GM12878 (cell line): Measurements from ENCODE around the gene FOXP1. TPM values are rescaled to one million over a fixed set of nuclear protein-coding genes. Genes with fewer than 3 reads are reported as not detected.

Experiments
- ATAC-seq: fragments of 200-7000 bp; cut with Tn5 transposase; 3 replicates; pipeline ENCODE4 v1.9.1; 2020; ENCODE audit warnings: mild to moderate bottlenecking, moderate library complexity
- BruUV-seq: library from RNA; stranded (reverse); fragments of 400-500 nt; replicated peaks from 2 replicates; lab custom pipeline; 2021; lab: Mats Ljungman, UMichigan
- CTCF ChIA-PET: fragments of 300-600 bp; sonication (Branson Sonifier 250); formaldehyde crosslinking; extraction: SDS; loops from one replicate; lab custom pipeline; 2021; ENCODE audit warnings: inconsistent platforms; lab: Yijun Ruan, JAX
- POLR2A ChIA-PET: fragments of 350-600 bp; formaldehyde crosslinking; extraction: SDS; loops from one replicate; lab custom pipeline; 2021; ENCODE audit warnings: inconsistent platforms; lab: Charles Lee
- RAD21 ChIA-PET: fragments of 300-600 bp; sonication (Branson Sonifier 250); formaldehyde crosslinking; loops from one replicate; lab custom pipeline; 2023; ENCODE audit warnings: antibody characterized with exemption; ENCODE audit not compliant: unreplicated experiment; lab: Charles Lee
- SMC1A ChIA-PET: fragments of 300-600 bp; sonication (Branson Sonifier 250); formaldehyde crosslinking; loops from one replicate; lab custom pipeline; 2023; ENCODE audit not compliant: unreplicated experiment, uncharacterized antibody; lab: Charles Lee
- DNase-seq: peaks from one replicate; pipeline ENCODE4 v3.0.0-alpha.2; 2011; ENCODE audit warnings: low read depth, low spot score
- FAIRE-seq: peaks from 3 replicates; lab custom pipeline; 2011; peaks lifted over from hg19 to GRCh38; lab: Jason Lieb, UNC
- H2AFZ ChIP-seq: 2 replicates; pipeline ENCODE4 v1.6.0; 2011; ENCODE audit warnings: low read depth, low read length, control low read depth; ENCODE audit not compliant: control insufficient read depth
- H3K27ac ChIP-seq: 2 replicates; pipeline ENCODE4 v1.5.1; 2011; ENCODE audit warnings: control low read depth; ENCODE audit not compliant: control insufficient read depth, insufficient read depth
- H3K27me3 ChIP-seq, 2 experiments: replicated peaks in 1 of 2; 2 replicates each; pipeline versions ENCODE4 v1.6.0 to v1.6.1; 2011; ENCODE audit warnings: low read length in 1 of 2; ENCODE audit not compliant: control insufficient read depth in 2 of 2, insufficient read depth in 2 of 2
- H3K36me3 ChIP-seq, 2 experiments: 2 replicates each; pipeline ENCODE4 v1.5.1; 2011; ENCODE audit warnings: low read length in 1 of 2; ENCODE audit not compliant: control insufficient read depth in 2 of 2, insufficient read depth in 2 of 2
- H3K4me1 ChIP-seq: 2 replicates; pipeline ENCODE4 v1.6.1; 2011; ENCODE audit warnings: mild to moderate bottlenecking, low read length, moderate library complexity, mixed read lengths; ENCODE audit not compliant: control insufficient read depth, insufficient read depth
- H3K4me2 ChIP-seq: 2 replicates; pipeline ENCODE4 v1.6.0; 2011; ENCODE audit warnings: control low read depth; ENCODE audit not compliant: control insufficient read depth, insufficient read depth
- H3K4me3 ChIP-seq: fragments of 200-600 bp; sonication (generic); 2 replicates; pipeline ENCODE4 v1.5.1; 2016
- H3K79me2 ChIP-seq: 2 replicates; pipeline ENCODE4 v1.6.0; 2011; ENCODE audit warnings: low read length; ENCODE audit not compliant: control insufficient read depth, insufficient read depth
- H3K9ac ChIP-seq: 2 replicates; pipeline ENCODE4 v1.8.0; 2011; ENCODE audit warnings: low read length, control low read depth, mixed read lengths; ENCODE audit not compliant: control insufficient read depth, insufficient read depth
- H3K9me3 ChIP-seq: replicated peaks from 3 replicates; pipeline ENCODE4 v1.5.1; 2011; ENCODE audit warnings: mild to moderate bottlenecking, low read length; ENCODE audit not compliant: control insufficient read depth, insufficient read depth
- H4K20me1 ChIP-seq: 2 replicates; pipeline ENCODE4 v1.6.0; 2011; ENCODE audit not compliant: control insufficient read depth, insufficient read depth
- BCL11A ChIP-seq: IDR thresholded peaks from 2 replicates; pipeline ENCODE4 v1.6.1; 2011; ENCODE audit warnings: low read depth, low read length
- CHD1 ChIP-seq: IDR thresholded peaks from 2 replicates; pipeline ENCODE4 v1.6.1; 2012; ENCODE audit warnings: low read depth, low read length, improper control_type of control experiment
- CHD2 ChIP-seq: IDR thresholded peaks from 2 replicates; pipeline ENCODE4 v1.6.1; 2011; ENCODE audit warnings: low read depth, low read length, improper control_type of control experiment, borderline replicate concordance
- ESRRA ChIP-seq: IDR thresholded peaks from 2 replicates; pipeline ENCODE4 v1.6.1; 2012; ENCODE audit warnings: mild to moderate bottlenecking, low read length, improper control_type of control experiment
- FOXK2 ChIP-seq: fragments of 450-650 bp; IDR thresholded peaks from 2 replicates; pipeline ENCODE4 v1.6.1; 2017; ENCODE audit warnings: mild to moderate bottlenecking, moderate library complexity
- HDGF ChIP-seq: fragments of 450-650 bp; IDR thresholded peaks from 2 replicates; pipeline ENCODE4 v1.6.1; 2016; ENCODE audit warnings: antibody characterized with exemption
- MEF2B ChIP-seq: fragments of 450-650 bp; IDR thresholded peaks from 2 replicates; pipeline ENCODE4 v1.6.1; 2018; ENCODE audit warnings: mild to moderate bottlenecking, moderate library complexity; ENCODE audit not compliant: partially characterized antibody, poor library complexity, severe bottlenecking
- MTA2 ChIP-seq: fragments of 450-650 bp; IDR thresholded peaks from 2 replicates; pipeline ENCODE4 v1.6.1; 2016; ENCODE audit warnings: low read depth, mild to moderate bottlenecking, moderate library complexity
- MYC ChIP-seq: IDR thresholded peaks from 2 replicates; pipeline ENCODE4 v1.6.1; 2011; ENCODE audit warnings: mild to moderate bottlenecking, low read length, moderate library complexity, inconsistent platforms; ENCODE audit not compliant: insufficient read depth, insufficient replicate concordance, insufficient read length, severe bottlenecking
- NFIC ChIP-seq: IDR thresholded peaks from 2 replicates; pipeline ENCODE4 v1.6.1; 2012; ENCODE audit warnings: low read depth, mild to moderate bottlenecking, inconsistent platforms, low read length, moderate library complexity
- RAD21 ChIP-seq: IDR thresholded peaks from 2 replicates; pipeline ENCODE4 v1.6.1; 2011; ENCODE audit warnings: mild to moderate bottlenecking, low read depth, low read length, moderate library complexity; ENCODE audit not compliant: insufficient read depth
- RB1 ChIP-seq: fragments of 450-650 bp; formaldehyde crosslinking; IDR thresholded peaks from 2 replicates; pipeline ENCODE4 v1.6.1; 2017; ENCODE audit warnings: mild to moderate bottlenecking, borderline replicate concordance
- RBBP5 ChIP-seq: fragments of 200-600 bp; sonication (generic); conservative IDR thresholded peaks from 2 replicates; pipeline ENCODE4 v1.6.1; 2016
- RCOR1 ChIP-seq: conservative IDR thresholded peaks from 2 replicates; pipeline ENCODE4 v1.6.1; 2012; ENCODE audit warnings: low read depth, low read length, improper control_type of control experiment
- SMARCA5 ChIP-seq: fragments of 450-650 bp; IDR thresholded peaks from 2 replicates; pipeline ENCODE4 v1.6.1; 2017; ENCODE audit warnings: mild to moderate bottlenecking
- TCF3 ChIP-seq: IDR thresholded peaks from 2 replicates; pipeline ENCODE4 v1.6.1; 2012; ENCODE audit warnings: low read depth, mild to moderate bottlenecking, low read length, borderline replicate concordance; ENCODE audit not compliant: insufficient read depth
- USF1 ChIP-seq: IDR thresholded peaks from 2 replicates; pipeline ENCODE4 v1.6.1; 2011; ENCODE audit warnings: borderline replicate concordance, low read depth, mild to moderate bottlenecking, moderate library complexity, mixed read lengths, low read length; ENCODE audit not compliant: insufficient read depth; ENCODE audit errors: extremely low read length
- ZNF207 ChIP-seq: fragments of 450-650 bp; IDR thresholded peaks from 2 replicates; pipeline ENCODE4 v1.6.1; 2014; ENCODE audit warnings: antibody characterized with exemption, mild to moderate bottlenecking, borderline replicate concordance
- WGBS: methylation state at CpG from one replicate; pipeline ENCODE4 v1.1.6; 2016; ENCODE audit warnings: low lambda C conversion rate; ENCODE audit not compliant: insufficient replicate concordance, insufficient coverage; ENCODE audit errors: missing lambda C conversion rate; 5-methylcytosine and 5-hydroxymethylcytosine counted together
- in situ Hi-C: fragments of 300-500 bp; cut with MboI; formaldehyde crosslinking; loops from 9 replicates; pipeline ENCODE4 v1.14.3; 2018; ENCODE audit warnings: mixed read lengths
- intact Hi-C: fragments of 100-400 bp; cut with micrococcal nuclease; formaldehyde crosslinking; loops from one replicate; pipeline ENCODE4 v1.14.2; 2022; ENCODE audit not compliant: unreplicated experiment
- polyA plus RNA-seq, 11 experiments: library from polyadenylated mRNA; depleted of rRNA in 4 of 11; unstranded in 6 of 11; stranded (reverse) in 5 of 11; fragments of >200 nt; fragmentation: Nextera tagmentation in 4 of 11; fragmentation: Illumina TruSeq in 1 of 11; extraction: Ambion mirVana in 4 of 11; extraction: Trizol in 1 of 11; gene quantifications; 1 replicate in 1 of 11; 2 replicates in 10 of 11; pipeline versions ENCODE4 v1.2.1 to v1.2.3, GENCODE V29; 2011 to 2016; ENCODE audit warnings: inconsistent platforms in 2 of 11, missing spikeins in 2 of 11, low read depth in 1 of 11
- total RNA-seq, 4 experiments: library from RNA; depleted of rRNA in 3 of 4; stranded (reverse); fragments of >200 nt in 3 of 4; fragmentation: Illumina TruSeq in 1 of 4; extraction: Trizol in 1 of 4; gene quantifications; 2 replicates each; pipeline versions ENCODE4 v1.2.1 to v1.2.3, GENCODE V29; 2013 to 2021

Gene FOXP1
- total and polyA plus RNA-seq, 10 of the 15 experiments (the other 5 are each of a cell fraction or from before 2014, with no cell fraction given), result 0.05 to 1.6 (median 0.20) TPM; not detected in 1

GRCh38 chr3:71566776-71567175 is 16.8 kb downstream of the FOXP1 start:
- Histone ChIP-seq H3K79me2 (no peaks in the 10 kb centered on the region), H3K27ac (no peak overlapping the region), H4K20me1 (no peaks in the 10 kb centered on the region), H3K27me3 (no peaks in the 10 kb centered on the region; a peak in 1 of 4 replicates), H3K4me1 (peaks cover 14% of the 10 kb centered on the region), H3K4me2 (no peak overlapping the region), H3K9me3 (no peaks in the 10 kb centered on the region), H3K9ac (no peak overlapping the region), H3K36me3 (no peaks in the 10 kb centered on the region), H3K4me3 (no peak overlapping the region), H2AFZ (no peak overlapping the region)
- BruUV-seq, result no TSS peak
- intact Hi-C loops (no loop called here), in situ Hi-C loops (no loop called here)
- FAIRE-seq (no peak), DNase-seq (no peak), ATAC-seq (no peak)
- SMC1A ChIA-PET, result no interaction called here
- RAD21 ChIA-PET, result no interaction called here
- CTCF ChIA-PET, result no interaction called here
- TF ChIP-seq RCOR1 (no peak), MYC (no peak), FOXK2 (no peak)
- POLR2A ChIA-PET, result no interaction called here

- 86% methylated on average over 8 of the region's 8 CpGs for WGBS
- Histone ChIP-seq H2AFZ (no peak overlapping the region), H3K79me2 (no peaks in the 10 kb centered on the region), H3K27me3 (no peaks in the 10 kb centered on the region; a peak in 1 of 4 replicates), H4K20me1 (no peaks in the 10 kb centered on the region)
- no peak for DNase-seq
- no TSS peak for BruUV-seq
- TF ChIP-seq TCF3, result no peak
- TF ChIP-seq RAD21, result no peak
- TF ChIP-seq CHD1, result no peak
- no peak for TF ChIP-seq SMARCA5
- no peak for TF ChIP-seq RBBP5
- no peak for TF ChIP-seq ESRRA
- TF ChIP-seq HDGF, result no peak
- no peak for TF ChIP-seq BCL11A
- TF ChIP-seq RB1, result no peak
- no peak for TF ChIP-seq MTA2
- TF ChIP-seq MYC, result no peak
- TF ChIP-seq USF1, result no peak
- no peak for TF ChIP-seq NFIC
- TF ChIP-seq ZNF207, result no peak
- TF ChIP-seq MEF2B, result no peak
- no peak for TF ChIP-seq CHD2
- TF ChIP-seq, all 136 proteins: peak for 0
- ChIA-PET POLR2A (no interaction called here), CTCF (no interaction called here), SMC1A (no interaction called here), RAD21 (no interaction called here)
- Histone ChIP-seq H3K4me2 (no peak overlapping the region), H3K4me1 (peaks cover 14% of the 10 kb centered on the region), H3K36me3 (no peaks in the 10 kb centered on the region), H3K4me3 (no peak overlapping the region), H3K27ac (no peak overlapping the region), H3K9ac (no peak overlapping the region), H3K9me3 (no peaks in the 10 kb centered on the region)
- ATAC-seq, result no peak
- intact Hi-C loops (no loop called here), in situ Hi-C loops (no loop called here)
- no peak for FAIRE-seq
These were observed 17.6 kb downstream of the FOXP1 start for GRCh38 chr3:71565976-71566375.
